ENCODE measurements around the gene DNM2.

DNM2 gene

GRCh38 chr19:10747271-10747670 lies 29.4 kb downstream of the DNM2 start:
- H4K8ac ChIP-seq (ENCODE audit: low read length): no peak overlapping the region
- no peak overlapping the region for H3K4me3 ChIP-seq (ENCODE audit: insufficient read depth in 1 of 2, low read depth in 1 of 2, low read length in 2 of 2)
- H3K9ac ChIP-seq (ENCODE audit: low read length): no peak overlapping the region
- peaks cover 49% of the 10 kb centered on the region for H3K4me1 ChIP-seq (ENCODE audit: control insufficient read depth, insufficient read depth, low read depth, low read length)
- H2AK5ac ChIP-seq (ENCODE audit: low read length, severe bottlenecking): no peak overlapping the region
- no peak overlapping the region for H3K23ac ChIP-seq (ENCODE audit: low read length in 2 of 2)
- H3K4me2 ChIP-seq (ENCODE audit: low read length, poor library complexity, severe bottlenecking): no peak overlapping the region
- peak overlapping the region; percentile 11 for H4K91ac ChIP-seq (ENCODE audit: low read length)
- no peak overlapping the region for H3K18ac ChIP-seq (ENCODE audit: low read depth in 1 of 2, low read length in 2 of 2)
- H2BK120ac ChIP-seq (ENCODE audit: low read depth, low read length): no peak overlapping the region
- H2AFZ ChIP-seq (ENCODE audit: low read depth, low read length): no peak overlapping the region
- H3K79me1 ChIP-seq (replicated peaks; ENCODE audit: low read length, poor library complexity, severe bottlenecking): peaks cover 37% of the 10 kb centered on the region
- H2BK12ac ChIP-seq (ENCODE audit: low read length in 2 of 2): no peak overlapping the region
- no peaks in the 10 kb centered on the region for H3K27me3 ChIP-seq (ENCODE audit: control insufficient read depth in 1 of 2, insufficient read depth in 1 of 2, low read length in 2 of 2)
- H2BK5ac ChIP-seq (ENCODE audit: low read depth, low read length, poor library complexity, severe bottlenecking): no peak overlapping the region
- H3K4ac ChIP-seq (ENCODE audit: low read depth in 1 of 2, low read length in 2 of 2): no peak overlapping the region
- no peak overlapping the region for H3K27ac ChIP-seq (ENCODE audit: low read length, poor library complexity, severe bottlenecking)
- no peaks in the 10 kb centered on the region for H3K9me3 ChIP-seq (ENCODE audit: control insufficient read depth, low read length)
- H2BK15ac ChIP-seq (ENCODE audit: low read depth, poor library complexity, severe bottlenecking): no peak overlapping the region
- WGBS: 90% methylated on average over 6 of the region's 6 CpGs
- H3K14ac ChIP-seq (ENCODE audit: low read length in 2 of 2): no peak overlapping the region
- H3K36me3 ChIP-seq (ENCODE audit: control insufficient read depth in 1 of 2, insufficient read depth in 2 of 2, low read depth in 1 of 2, low read length in 2 of 2): peaks cover 0 to 18% of the 10 kb centered on the region in 2 experiments
- DNase-seq: no peak

GRCh38 chr19:10747674-10748073 lies 29.8 kb downstream of the DNM2 start:
- DNase-seq: no peak
- Histone ChIP-seq H3K4ac (ENCODE audit: low read depth in 1 of 2, low read length in 2 of 2) (no peak overlapping the region), H3K27ac (ENCODE audit: low read length, poor library complexity, severe bottlenecking) (no peak overlapping the region), H3K23ac (ENCODE audit: low read length in 2 of 2) (no peak overlapping the region), H3K9ac (ENCODE audit: low read length) (no peak overlapping the region), H3K4me1 (ENCODE audit: control insufficient read depth, insufficient read depth, low read depth, low read length) (peaks cover 51% of the 10 kb centered on the region), H3K9me3 (ENCODE audit: control insufficient read depth, low read length) (no peaks in the 10 kb centered on the region), H3K27me3 (ENCODE audit: control insufficient read depth in 1 of 2, insufficient read depth in 1 of 2, low read length in 2 of 2) (no peaks in the 10 kb centered on the region), H2BK120ac (ENCODE audit: low read depth, low read length) (no peak overlapping the region), H4K91ac (ENCODE audit: low read length) (no peak overlapping the region), H2BK15ac (ENCODE audit: low read depth, poor library complexity, severe bottlenecking) (no peak overlapping the region), H3K36me3 (ENCODE audit: control insufficient read depth in 1 of 2, insufficient read depth in 2 of 2, low read depth in 1 of 2, low read length in 2 of 2) (peaks cover 0 to 22% of the 10 kb centered on the region in 2 experiments), H3K79me1 (replicated peaks; ENCODE audit: low read length, poor library complexity, severe bottlenecking) (peaks cover 41% of the 10 kb centered on the region), H2AK5ac (ENCODE audit: low read length, severe bottlenecking) (no peak overlapping the region), H3K4me3 (ENCODE audit: insufficient read depth in 1 of 2, low read depth in 1 of 2, low read length in 2 of 2) (no peak overlapping the region), H2BK5ac (ENCODE audit: low read depth, low read length, poor library complexity, severe bottlenecking) (no peak overlapping the region), H4K8ac (ENCODE audit: low read length) (no peak overlapping the region), H2BK12ac (ENCODE audit: low read length in 2 of 2) (no peak overlapping the region), H2AFZ (ENCODE audit: low read depth, low read length) (no peak overlapping the region), H3K18ac (ENCODE audit: low read depth in 1 of 2, low read length in 2 of 2) (no peak overlapping the region), H3K14ac (ENCODE audit: low read length in 2 of 2) (no peak overlapping the region), H3K4me2 (ENCODE audit: low read length, poor library complexity, severe bottlenecking) (no peak overlapping the region)
- WGBS: 97% methylated on average over 7 of the region's 8 CpGs

- no peak overlapping the region for H2AK5ac ChIP-seq (ENCODE audit: low read length, severe bottlenecking)
- no peak overlapping the region for H4K91ac ChIP-seq (ENCODE audit: low read length)
- H3K14ac ChIP-seq (ENCODE audit: low read length in 2 of 2): peak overlapping the region in 1 of 2 experiments; percentile 73
- H3K36me3 ChIP-seq (ENCODE audit: control insufficient read depth in 1 of 2, insufficient read depth in 2 of 2, low read depth in 1 of 2, low read length in 2 of 2): peaks cover 0 to 18% of the 10 kb centered on the region in 2 experiments
- H3K9me3 ChIP-seq (ENCODE audit: control insufficient read depth, low read length): no peaks in the 10 kb centered on the region
- no peak overlapping the region for H3K4me3 ChIP-seq (ENCODE audit: insufficient read depth in 1 of 2, low read depth in 1 of 2, low read length in 2 of 2)
- H3K27me3 ChIP-seq (ENCODE audit: control insufficient read depth in 1 of 2, insufficient read depth in 1 of 2, low read length in 2 of 2): no peaks in the 10 kb centered on the region
- H2BK5ac ChIP-seq (ENCODE audit: low read depth, low read length, poor library complexity, severe bottlenecking): no peak overlapping the region
- H3K79me1 ChIP-seq (replicated peaks; ENCODE audit: low read length, poor library complexity, severe bottlenecking): peaks cover 37% of the 10 kb centered on the region
- H3K18ac ChIP-seq (ENCODE audit: low read depth in 1 of 2, low read length in 2 of 2): peak overlapping the region in 1 of 2 experiments; percentile 81
- no peak overlapping the region for H2BK15ac ChIP-seq (ENCODE audit: low read depth, poor library complexity, severe bottlenecking)
- H2BK120ac ChIP-seq (ENCODE audit: low read depth, low read length): no peak overlapping the region
- H3K4me1 ChIP-seq (ENCODE audit: control insufficient read depth, insufficient read depth, low read depth, low read length): peaks cover 51% of the 10 kb centered on the region
- 94% methylated on average over 20 of the region's 20 CpGs for WGBS
- DNase-seq: no peak
- no peak overlapping the region for H3K4me2 ChIP-seq (ENCODE audit: low read length, poor library complexity, severe bottlenecking)
- no peak overlapping the region for H3K23ac ChIP-seq (ENCODE audit: low read length in 2 of 2)
- no peak overlapping the region for H2BK12ac ChIP-seq (ENCODE audit: low read length in 2 of 2)
- no peak overlapping the region for H3K27ac ChIP-seq (ENCODE audit: low read length, poor library complexity, severe bottlenecking)
- H3K4ac ChIP-seq (ENCODE audit: low read depth in 1 of 2, low read length in 2 of 2): no peak overlapping the region
- no peak overlapping the region for H2AFZ ChIP-seq (ENCODE audit: low read depth, low read length)
- H4K8ac ChIP-seq (ENCODE audit: low read length): no peak overlapping the region
- H3K9ac ChIP-seq (ENCODE audit: low read length): no peak overlapping the region
Measured at GRCh38 chr19:10748195-10748926, 30.5 kb downstream of the DNM2 start.

- H3K4me2 ChIP-seq (ENCODE audit: low read length, poor library complexity, severe bottlenecking): no peak overlapping the region
- peak overlapping the region in 1 of 2 experiments; percentile 15 for H2BK12ac ChIP-seq (ENCODE audit: low read length in 2 of 2)
- peak overlapping the region in 1 of 2 experiments; percentile 76 for H3K14ac ChIP-seq (ENCODE audit: low read length in 2 of 2)
- H3K9me3 ChIP-seq (ENCODE audit: control insufficient read depth, low read length): no peaks in the 10 kb centered on the region
- H2BK120ac ChIP-seq (ENCODE audit: low read depth, low read length): no peak overlapping the region
- peak overlapping the region in 1 of 2 experiments; percentile 81 for H3K18ac ChIP-seq (ENCODE audit: low read depth in 1 of 2, low read length in 2 of 2)
- no peak overlapping the region for H2AFZ ChIP-seq (ENCODE audit: low read depth, low read length)
- no peak overlapping the region for H3K4ac ChIP-seq (ENCODE audit: low read depth in 1 of 2, low read length in 2 of 2)
- no peak overlapping the region for H4K8ac ChIP-seq (ENCODE audit: low read length)
- peak overlapping the region in 1 of 2 experiments; percentile 98 for H3K23ac ChIP-seq (ENCODE audit: low read length in 2 of 2)
- H3K27me3 ChIP-seq (ENCODE audit: control insufficient read depth in 1 of 2, insufficient read depth in 1 of 2, low read length in 2 of 2): no peaks in the 10 kb centered on the region
- no peak overlapping the region for H3K27ac ChIP-seq (ENCODE audit: low read length, poor library complexity, severe bottlenecking)
- peak; percentile 43 for DNase-seq
- no peak overlapping the region for H2BK5ac ChIP-seq (ENCODE audit: low read depth, low read length, poor library complexity, severe bottlenecking)
- H2BK15ac ChIP-seq (ENCODE audit: low read depth, poor library complexity, severe bottlenecking): no peak overlapping the region
- H3K36me3 ChIP-seq (ENCODE audit: control insufficient read depth in 1 of 2, insufficient read depth in 2 of 2, low read depth in 1 of 2, low read length in 2 of 2): peaks cover 0 to 18% of the 10 kb centered on the region in 2 experiments
- peak overlapping the region; percentile 32 for H3K9ac ChIP-seq (ENCODE audit: low read length)
- 62% methylated on average over 10 of the region's 10 CpGs for WGBS
- H3K4me1 ChIP-seq (ENCODE audit: control insufficient read depth, insufficient read depth, low read depth, low read length): peaks cover 49% of the 10 kb centered on the region
- no peak overlapping the region for H3K4me3 ChIP-seq (ENCODE audit: insufficient read depth in 1 of 2, low read depth in 1 of 2, low read length in 2 of 2)
- H2AK5ac ChIP-seq (ENCODE audit: low read length, severe bottlenecking): no peak overlapping the region
- no peak overlapping the region for H4K91ac ChIP-seq (ENCODE audit: low read length)
- H3K79me1 ChIP-seq (replicated peaks; ENCODE audit: low read length, poor library complexity, severe bottlenecking): peaks cover 40% of the 10 kb centered on the region
Measured at GRCh38 chr19:10748927-10749434, 31.1 kb downstream of the DNM2 start.
